Measurements from ENCODE around the gene OR6V1.
"Not testable (repeated sequence)": the region's sequence is repeated elsewhere in the genome, so short reads cannot be mapped to it uniquely, and the experiment has no call there.

Gene OR6V1

GRCh38 chr7:143074141-143074540 lies 22.0 kb downstream of the OR6V1 start:
- no peak overlapping the region for H3K4me3 ChIP-seq (replicated peaks; ENCODE audit: low read depth, low read length)
- TF ChIP-seq, protein P1, sequence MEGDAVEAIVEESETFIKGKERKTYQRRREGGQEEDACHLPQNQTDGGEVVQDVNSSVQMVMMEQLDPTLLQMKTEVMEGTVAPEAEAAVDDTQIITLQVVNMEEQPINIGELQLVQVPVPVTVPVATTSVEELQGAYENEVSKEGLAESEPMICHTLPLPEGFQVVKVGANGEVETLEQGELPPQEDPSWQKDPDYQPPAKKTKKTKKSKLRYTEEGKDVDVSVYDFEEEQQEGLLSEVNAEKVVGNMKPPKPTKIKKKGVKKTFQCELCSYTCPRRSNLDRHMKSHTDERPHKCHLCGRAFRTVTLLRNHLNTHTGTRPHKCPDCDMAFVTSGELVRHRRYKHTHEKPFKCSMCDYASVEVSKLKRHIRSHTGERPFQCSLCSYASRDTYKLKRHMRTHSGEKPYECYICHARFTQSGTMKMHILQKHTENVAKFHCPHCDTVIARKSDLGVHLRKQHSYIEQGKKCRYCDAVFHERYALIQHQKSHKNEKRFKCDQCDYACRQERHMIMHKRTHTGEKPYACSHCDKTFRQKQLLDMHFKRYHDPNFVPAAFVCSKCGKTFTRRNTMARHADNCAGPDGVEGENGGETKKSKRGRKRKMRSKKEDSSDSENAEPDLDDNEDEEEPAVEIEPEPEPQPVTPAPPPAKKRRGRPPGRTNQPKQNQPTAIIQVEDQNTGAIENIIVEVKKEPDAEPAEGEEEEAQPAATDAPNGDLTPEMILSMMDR (IDR thresholded peaks at IDR 0.05; ENCODE audit: low read length, missing control alignments): no peak
- DNase-seq (ENCODE audit: low read depth): no peak

- TF ChIP-seq, protein P1 (IDR thresholded peaks at IDR 0.05; ENCODE audit: low read length, missing control alignments): no peak
- DNase-seq (ENCODE audit: low read depth): no peak
- H3K4me3 ChIP-seq (replicated peaks; ENCODE audit: low read depth, low read length): no peak overlapping the region
Observed at GRCh38 chr7:143085109-143085508, 33.0 kb downstream of the OR6V1 start.

DNA sequence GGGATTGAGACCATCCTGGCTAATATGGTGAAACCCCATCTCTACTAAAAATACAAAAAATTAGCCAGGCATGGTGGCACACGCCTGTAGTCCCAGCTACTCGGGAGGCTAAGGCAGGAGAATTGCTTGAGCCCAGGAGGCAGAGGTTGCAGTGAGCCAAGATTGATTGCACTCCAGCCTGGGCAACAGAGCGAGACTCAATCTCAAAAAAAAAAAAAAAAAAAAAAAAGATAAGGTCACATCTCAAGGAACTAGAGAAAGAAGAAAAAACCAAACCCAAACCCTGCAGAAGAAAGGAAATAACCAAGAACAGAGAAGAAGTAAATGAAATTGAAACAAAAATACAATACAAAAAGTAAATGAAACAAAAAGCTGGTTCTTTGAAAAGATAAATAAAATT lies 33.5 kb downstream of the OR6V1 start:
- not testable (repeated sequence) for DNase-seq (ENCODE audit: low read depth); H3K4me3 ChIP-seq (replicated peaks; ENCODE audit: low read depth, low read length)

DNA sequence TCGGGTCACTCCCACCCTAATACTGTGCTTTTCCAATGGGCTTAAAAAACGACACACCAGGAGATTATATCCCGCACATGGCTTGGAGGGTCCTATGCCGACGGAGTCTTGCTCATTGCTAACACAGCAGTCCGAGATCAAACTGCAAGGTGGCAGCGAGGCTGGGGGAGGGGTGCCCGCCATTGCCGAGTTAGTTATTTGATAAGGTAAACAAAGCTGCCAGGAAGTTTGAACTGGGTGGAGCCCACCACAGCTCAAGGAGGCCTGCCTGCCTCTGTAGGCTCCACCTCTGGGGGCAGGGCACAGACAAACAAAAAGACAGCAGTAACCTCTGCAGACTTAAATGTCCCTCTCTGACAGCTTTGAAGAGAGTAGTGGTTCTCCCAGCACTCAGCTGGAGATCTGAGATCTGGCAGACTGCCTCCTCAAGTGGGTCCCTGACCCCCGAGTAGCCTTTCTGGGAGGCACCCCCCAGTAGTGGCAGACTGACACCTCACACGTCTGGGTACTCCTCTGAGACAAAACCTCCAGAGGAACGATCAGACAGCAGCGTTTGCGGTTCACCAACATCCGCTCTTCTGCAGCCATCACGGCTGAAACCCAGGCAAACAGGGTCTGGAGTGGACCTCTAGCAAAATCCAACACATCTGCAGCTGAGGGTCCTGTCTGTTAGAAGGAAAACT lies 36.5 kb downstream of the OR6V1 start:
- H3K4me3 ChIP-seq (replicated peaks; ENCODE audit: low read depth, low read length); DNase-seq (ENCODE audit: low read depth): not testable (repeated sequence)

DNA sequence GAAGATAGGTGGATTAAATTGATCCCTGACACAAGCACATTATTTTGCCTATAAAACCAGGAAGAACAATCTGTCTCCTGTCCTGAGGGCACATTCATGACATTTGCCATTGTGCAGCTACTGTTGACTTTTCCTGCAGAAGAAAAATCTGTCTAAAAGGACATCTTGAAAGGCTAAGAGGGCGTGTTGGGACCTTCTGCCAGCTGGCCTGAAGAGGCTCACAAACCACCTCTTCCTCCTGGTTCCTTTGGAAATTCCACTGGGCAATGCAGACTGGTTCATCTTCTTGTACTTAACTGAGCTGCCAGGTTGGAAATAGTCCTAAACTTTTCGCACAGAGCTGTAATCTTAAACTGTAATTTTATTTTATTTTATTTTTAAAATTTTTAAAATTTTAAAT lies 44.0 kb downstream of the OR6V1 start:
- H3K4me3 ChIP-seq (replicated peaks; ENCODE audit: low read depth, low read length): no peak overlapping the region
- TF ChIP-seq, protein P1 (IDR thresholded peaks at IDR 0.05; ENCODE audit: low read length, missing control alignments): no peak
- DNase-seq (ENCODE audit: low read depth): no peak

- DNase-seq (ENCODE audit: low read depth); H3K4me3 ChIP-seq (replicated peaks; ENCODE audit: low read depth, low read length): not testable (repeated sequence)
Observed at GRCh38 chr7:143099579-143099978, 47.4 kb downstream of the OR6V1 start.

Measured in fibroblast of pulmonary artery (primary cell).